ENCODE measurements around the gene GPR55. TPM values are rescaled to one million over a fixed set of nuclear protein-coding genes. Genes with fewer than 3 reads are reported as not detected.

Gene GPR55
- total and polyA plus RNA-seq, 2 donors (not counting 1 experiment from before 2014, with no cell fraction given): 3.0 to 4.1 TPM

- no peak for DNase-seq
These were observed 25.2 kb upstream of the GPR55 start for GRCh38 chr2:230949966-230950873.

More at GRCh38 chr2:230949966-230950873, 25.2 kb upstream of the GPR55 start:
- ATAC-seq (ENCODE audit: low read depth): no peak
- no peaks in the 10 kb centered on the region for H3K36me3 ChIP-seq (replicated peaks in 1 of 2; ENCODE audit: control extremely low read depth in 1 of 2, control insufficient read depth in 1 of 2, extremely low read depth in 1 of 2, insufficient read depth in 2 of 2, low read length in 1 of 2)
- no peak overlapping the region for H3K27ac ChIP-seq (ENCODE audit: low read length in 2 of 2)
- H3K9me3 ChIP-seq (ENCODE audit: control extremely low read depth in 1 of 3, control insufficient read depth in 2 of 3, insufficient read depth in 1 of 3, low read length in 2 of 3): no peaks in the 10 kb centered on the region
- peaks cover 16% of the 10 kb centered on the region for H3K27me3 Mint-ChIP-seq
- WGBS (ENCODE audit: insufficient coverage): 74% methylated on average over 10 of the region's 20 CpGs
- peaks cover 0 to 5% of the 10 kb centered on the region in 2 donors for H3K4me1 ChIP-seq (ENCODE audit: control insufficient read depth in 2 of 2, insufficient read depth in 2 of 2, low read length in 2 of 2)
- H3K27ac Mint-ChIP-seq: no peak overlapping the region
- CTCF ChIA-PET: interaction anchor here (0.7 kb wide), 1 partner anchor 18 kb away, joined by 3 read pairs; no protein-coding TSS in a partner anchor
- H3K79me2 ChIP-seq (ENCODE audit: control insufficient read depth, insufficient read depth, low read length): no peaks in the 10 kb centered on the region
- intact Hi-C loops (cut with micrococcal nuclease): no loop called here
- peaks cover 0 to 12% (median 0%) of the 10 kb centered on the region in 4 experiments for H3K27me3 ChIP-seq (replicated peaks in 1 of 4; ENCODE audit: control extremely low read depth in 1 of 4, control insufficient read depth in 3 of 4, insufficient read depth in 4 of 4, low read length in 3 of 4)
- no peak for TF ChIP-seq EZH2 (IDR thresholded peaks at IDR 0.05; ENCODE audit: borderline replicate concordance, insufficient read depth, low read depth, low read length, poor library complexity, severe bottlenecking)
- TF ChIP-seq, protein P1, sequence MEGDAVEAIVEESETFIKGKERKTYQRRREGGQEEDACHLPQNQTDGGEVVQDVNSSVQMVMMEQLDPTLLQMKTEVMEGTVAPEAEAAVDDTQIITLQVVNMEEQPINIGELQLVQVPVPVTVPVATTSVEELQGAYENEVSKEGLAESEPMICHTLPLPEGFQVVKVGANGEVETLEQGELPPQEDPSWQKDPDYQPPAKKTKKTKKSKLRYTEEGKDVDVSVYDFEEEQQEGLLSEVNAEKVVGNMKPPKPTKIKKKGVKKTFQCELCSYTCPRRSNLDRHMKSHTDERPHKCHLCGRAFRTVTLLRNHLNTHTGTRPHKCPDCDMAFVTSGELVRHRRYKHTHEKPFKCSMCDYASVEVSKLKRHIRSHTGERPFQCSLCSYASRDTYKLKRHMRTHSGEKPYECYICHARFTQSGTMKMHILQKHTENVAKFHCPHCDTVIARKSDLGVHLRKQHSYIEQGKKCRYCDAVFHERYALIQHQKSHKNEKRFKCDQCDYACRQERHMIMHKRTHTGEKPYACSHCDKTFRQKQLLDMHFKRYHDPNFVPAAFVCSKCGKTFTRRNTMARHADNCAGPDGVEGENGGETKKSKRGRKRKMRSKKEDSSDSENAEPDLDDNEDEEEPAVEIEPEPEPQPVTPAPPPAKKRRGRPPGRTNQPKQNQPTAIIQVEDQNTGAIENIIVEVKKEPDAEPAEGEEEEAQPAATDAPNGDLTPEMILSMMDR (IDR thresholded peaks at IDR 0.05): no peak
- no peak overlapping the region for H3K4me3 Mint-ChIP-seq
- no peak overlapping the region for H3K9ac ChIP-seq (ENCODE audit: low read length)
- no peak overlapping the region for H3K4me2 ChIP-seq (replicated peaks; ENCODE audit: low read depth, low read length, poor library complexity, severe bottlenecking)
- no peak overlapping the region for H3K4me3 ChIP-seq (ENCODE audit: control extremely low read depth in 1 of 5, extremely low read depth in 1 of 5, insufficient read depth in 1 of 5, low read depth in 2 of 5, low read length in 4 of 5)
- peak overlapping the region; percentile 18 for H2AFZ ChIP-seq (ENCODE audit: insufficient read depth, low read depth, low read length, poor library complexity, severe bottlenecking)
- POLR2A ChIA-PET: no interaction called here
- H4K20me1 ChIP-seq (ENCODE audit: control insufficient read depth, insufficient read depth, low read length, poor library complexity, severe bottlenecking): no peaks in the 10 kb centered on the region
- peaks cover 4% of the 10 kb centered on the region for H3K4me1 Mint-ChIP-seq
- H3K9me3 Mint-ChIP-seq (ENCODE audit: insufficient read depth): no peaks in the 10 kb centered on the region

Data from B cell (primary cell).